Stimulated activated CD8-positive, alpha-beta memory T cell treated with anti-CD3 and anti-CD28 coated beads, Interleukin-12 subunit alpha, Interleukin-12 subunit beta, amount 100 ng/mL, for 4 hours (primary cell): Measurements from ENCODE around the gene PACS2.
A peak's percentile ranks its signal among the peaks of the same experiment; 100 is the strongest.

Experiments
- DNase-seq: peaks from one replicate; pipeline ENCODE4 v3.0.0-alpha.2; 2020; ENCODE audit warnings: low read depth

Gene PACS2

DNA sequence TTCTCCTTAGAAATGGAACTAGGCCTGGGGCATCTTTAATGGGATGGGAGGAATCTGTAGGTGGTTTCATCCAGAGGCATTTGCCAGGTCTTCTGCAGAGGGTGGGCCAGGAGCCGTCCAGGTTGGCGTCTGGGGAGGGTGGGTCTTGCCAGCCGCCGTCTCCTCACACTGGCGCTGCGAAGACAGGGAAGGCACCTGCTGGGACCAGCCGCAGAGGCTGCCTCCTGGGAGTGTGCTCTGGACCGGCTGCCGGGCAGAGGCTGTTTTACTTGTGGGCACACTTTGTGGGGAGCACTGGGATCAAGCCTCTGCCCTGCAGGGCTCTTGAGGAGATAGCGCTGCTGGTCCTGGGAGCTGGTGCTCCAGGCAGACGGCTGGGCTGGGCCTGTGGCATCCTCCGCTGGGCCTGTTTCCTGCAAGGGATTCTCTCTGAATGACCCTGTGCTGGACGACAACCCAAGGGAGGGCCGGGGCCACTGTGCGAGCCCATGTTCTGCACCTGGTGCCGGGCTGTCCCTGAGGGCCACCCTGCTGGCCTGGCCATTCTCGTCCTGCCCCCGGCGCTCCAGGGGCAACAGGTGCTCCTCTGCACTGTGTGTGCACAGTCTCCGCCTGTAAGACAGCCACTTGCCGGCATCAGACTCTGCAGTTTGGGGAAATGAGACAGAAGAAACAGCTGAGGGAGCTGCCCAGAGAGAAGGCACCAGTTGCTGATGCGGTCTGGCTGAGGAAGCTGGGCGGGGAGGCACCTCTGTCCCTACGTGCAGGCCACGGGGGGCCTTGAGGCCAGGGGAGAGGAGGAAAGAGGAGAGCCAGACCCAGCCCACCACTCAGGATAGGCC lies 73.8 kb downstream of the PACS2 start:
- DNase-seq: no peak

DNA sequence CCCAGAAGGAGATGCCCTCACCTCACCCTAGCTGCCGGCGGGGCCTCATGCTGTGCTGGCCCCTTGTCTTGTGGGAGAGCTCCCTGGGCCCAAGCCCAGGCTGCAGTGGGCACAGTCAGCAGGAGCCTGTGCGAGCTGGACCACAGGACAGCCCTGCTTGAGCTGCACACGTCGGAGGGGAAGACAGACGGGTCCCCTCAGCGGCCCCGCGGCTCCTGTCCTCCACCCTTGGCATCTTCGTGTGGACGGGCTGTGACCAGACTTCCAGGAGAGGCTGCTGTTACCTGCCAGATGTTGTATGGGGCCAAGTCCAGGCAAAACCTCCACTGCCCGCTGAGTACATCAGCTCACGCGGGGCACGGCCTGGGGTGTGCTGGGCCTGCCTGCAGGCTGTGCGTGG lies 74.4 kb downstream of the PACS2 start:
- DNase-seq: no peak

DNA sequence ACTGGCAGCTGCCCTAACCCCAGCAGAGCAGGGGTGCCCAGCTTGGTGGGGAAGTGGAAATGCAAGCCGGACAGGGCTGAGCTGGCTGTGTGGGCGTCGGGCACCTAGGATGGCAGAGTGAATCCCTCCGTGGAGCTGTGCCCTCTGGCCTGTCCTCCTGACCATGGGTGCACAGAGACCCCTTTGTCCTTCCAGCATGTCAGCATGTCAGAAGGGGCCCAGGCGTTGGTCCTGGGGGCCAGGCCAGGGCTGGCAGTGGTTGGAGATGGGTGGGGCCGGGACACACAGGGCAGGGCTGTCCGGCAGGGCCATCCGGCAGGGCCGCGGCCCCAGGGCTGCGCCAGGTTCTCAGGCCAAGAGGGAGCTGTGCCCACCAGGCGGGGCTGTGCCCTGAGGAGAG lies 75.0 kb downstream of the PACS2 start:
- DNase-seq: no peak

DNA sequence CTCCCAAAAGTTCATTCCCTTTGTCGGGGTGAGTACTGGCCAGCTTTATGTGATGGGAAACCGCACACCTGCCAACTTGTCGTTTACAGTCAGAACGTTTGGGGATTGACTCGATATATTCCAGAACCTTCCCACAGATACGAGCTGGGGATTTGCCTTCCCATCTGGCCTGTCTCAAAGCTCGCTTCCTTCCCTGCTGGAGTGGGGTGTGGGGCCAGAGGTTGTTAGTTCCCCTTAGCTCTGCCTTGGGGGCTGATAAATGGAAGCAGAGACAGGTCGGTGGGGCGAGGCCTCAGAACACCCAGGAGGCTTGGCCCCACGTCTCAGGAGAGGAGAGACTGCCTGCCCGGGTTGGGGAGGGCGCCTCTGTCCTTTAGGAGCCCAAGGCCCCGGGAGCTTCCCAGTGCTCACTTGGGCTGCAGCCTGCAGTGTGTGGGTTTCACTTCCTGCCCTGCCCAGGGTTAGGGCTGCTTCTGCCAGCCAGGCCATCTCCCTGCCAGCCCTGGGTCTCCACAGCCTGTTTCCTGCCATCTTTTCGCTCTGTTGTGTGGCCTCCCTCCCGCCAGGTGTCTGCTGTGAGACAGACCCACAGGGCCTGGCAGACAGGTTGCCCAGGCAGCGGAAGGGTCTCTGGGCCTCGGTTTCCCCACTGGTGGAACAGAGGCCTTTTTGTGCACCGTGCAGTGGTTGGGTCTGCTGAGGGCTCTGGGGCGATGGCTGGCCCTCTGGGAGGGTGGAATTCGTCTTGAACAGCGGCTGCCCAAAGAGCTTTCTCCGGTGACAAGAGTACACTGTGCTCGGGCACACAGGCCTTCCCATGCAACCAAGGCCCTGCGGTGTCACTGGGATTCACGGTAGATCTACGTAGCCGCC lies 75.7 kb downstream of the PACS2 start:
- DNase-seq: no peak

DNA sequence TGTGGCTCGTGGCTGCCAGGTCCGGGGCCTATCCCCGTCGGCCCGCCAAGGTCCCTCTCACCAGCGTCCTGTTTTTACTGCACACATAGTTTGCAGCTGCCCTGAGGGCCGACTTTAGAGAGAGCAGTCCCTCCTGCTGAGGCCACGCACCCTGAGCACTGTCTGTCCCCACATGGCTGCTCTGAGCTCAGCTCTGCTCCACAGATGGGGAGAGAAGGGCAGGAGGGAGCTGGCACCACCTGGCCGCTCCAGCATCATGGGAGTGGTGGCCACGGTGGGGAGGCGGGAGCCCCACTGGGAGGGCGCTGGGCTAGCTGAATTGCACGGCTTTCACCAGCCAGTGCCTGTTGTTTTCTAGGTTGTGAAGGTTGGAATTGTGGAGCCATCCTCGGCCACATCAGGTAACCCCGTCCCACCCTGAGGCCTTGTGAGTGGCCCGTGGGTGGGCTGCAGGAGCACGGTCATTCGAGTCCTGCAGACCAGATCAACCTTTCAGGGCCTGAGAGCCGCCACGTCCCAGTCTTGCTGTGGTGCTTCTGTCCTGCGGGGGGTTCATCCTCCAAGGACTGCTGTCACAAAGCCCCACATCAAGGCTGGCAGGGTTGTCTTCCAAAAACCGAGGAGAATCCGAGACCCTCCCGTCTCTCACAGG lies 76.4 kb downstream of the PACS2 start:
- no peak for DNase-seq

- no peak for DNase-seq
These were observed 77.0 kb downstream of the PACS2 start for GRCh38 chr14:105391541-105391940.

GRCh38 chr14:105392131-105393090 lies 77.9 kb downstream of the PACS2 start:
- no peak for DNase-seq

GRCh38 chr14:105393151-105393550 lies 78.6 kb downstream of the PACS2 start:
- DNase-seq: no peak

DNA sequence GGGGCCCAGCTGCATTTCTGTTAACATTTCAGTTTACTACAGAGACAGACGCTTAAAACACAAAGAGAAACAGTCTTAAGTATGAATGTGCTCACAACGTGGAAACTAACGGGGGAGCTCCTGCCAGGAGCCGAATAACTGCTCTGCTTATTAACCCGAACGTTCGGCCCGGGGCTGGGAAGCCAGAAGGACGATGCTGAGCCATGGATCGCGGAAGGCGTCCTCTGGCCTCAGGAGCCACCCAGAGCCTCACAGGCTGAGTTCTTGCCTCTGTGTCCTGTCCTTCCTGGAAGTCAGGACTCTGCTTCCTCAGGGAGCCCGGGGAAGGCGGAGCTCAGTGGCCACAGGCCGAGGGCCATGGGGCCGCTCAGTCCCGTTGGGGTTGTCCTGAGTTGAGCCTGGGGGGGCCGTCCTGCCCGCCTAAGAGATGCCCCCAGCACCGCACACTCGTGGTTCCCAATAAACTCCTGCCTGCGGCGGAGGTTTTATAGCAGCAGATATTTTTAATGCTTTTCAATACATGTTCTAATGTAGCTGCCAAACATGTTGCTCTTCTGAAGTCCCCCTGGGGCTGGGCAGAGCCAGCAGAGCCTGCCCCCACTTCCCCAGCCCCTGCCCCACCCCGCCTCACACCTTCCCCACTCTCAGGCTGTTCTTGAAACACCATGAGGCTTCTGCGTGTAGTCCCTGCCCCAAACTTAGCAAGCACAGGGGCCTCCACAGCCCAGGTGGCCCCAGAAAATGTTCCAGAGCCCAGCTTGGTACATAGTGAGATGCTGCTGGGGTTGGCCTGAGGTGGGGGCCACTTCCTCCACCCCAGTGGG lies 80.4 kb downstream of the PACS2 start:
- no peak for DNase-seq

GRCh38 chr14:105395538-105395854 lies 80.9 kb downstream of the PACS2 start:
- DNase-seq: no peak

GRCh38 chr14:105397350-105397931 lies 82.9 kb downstream of the PACS2 start:
- no peak for DNase-seq

- peak; percentile 91 for DNase-seq
These were observed 83.6 kb downstream of the PACS2 start, which contains the start of gene TEX22 for GRCh38 chr14:105398044-105398725. Gene TEX22 (plus strand): TSS chr14:105398538. CDS start chr14:105399341, 803 bp downstream.

DNA sequence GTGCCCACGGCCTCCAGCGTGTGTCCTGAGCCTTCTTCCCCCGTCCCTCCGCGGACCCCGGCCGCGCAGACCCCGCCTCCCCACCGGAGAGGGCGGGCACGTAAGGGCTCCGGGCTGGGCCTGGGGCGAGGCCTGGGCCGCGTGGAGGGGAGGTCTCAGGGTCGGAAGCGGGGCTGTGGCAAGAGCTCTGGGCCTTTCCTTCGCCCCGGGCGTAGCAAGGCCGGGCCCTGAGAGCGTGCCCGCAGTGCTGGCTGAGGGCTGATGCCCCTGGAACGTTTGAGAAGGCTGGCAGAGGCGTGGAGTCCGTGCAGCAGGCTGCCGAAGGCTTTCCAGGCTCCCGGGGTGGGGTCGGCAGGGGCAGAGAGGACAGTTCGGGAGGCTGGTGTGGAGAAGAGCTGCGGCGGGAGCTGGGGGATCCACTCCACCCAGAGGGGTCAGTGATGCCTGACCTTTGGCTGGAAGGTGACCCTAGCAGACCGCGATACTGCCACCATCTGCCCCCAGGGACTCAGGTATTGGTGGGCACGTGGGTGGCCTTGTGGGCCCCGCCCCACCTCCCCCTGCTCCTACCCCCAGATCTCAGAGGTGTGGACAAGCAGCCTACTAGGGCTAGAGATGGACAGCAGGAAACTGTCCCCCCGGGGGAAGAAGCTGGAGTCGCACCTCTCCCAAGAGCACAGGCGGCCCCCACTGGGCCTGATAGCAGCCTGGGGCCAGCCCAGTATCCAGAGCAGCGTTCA lies 84.3 kb downstream of the PACS2 start:
- DNase-seq: no peak

DNA sequence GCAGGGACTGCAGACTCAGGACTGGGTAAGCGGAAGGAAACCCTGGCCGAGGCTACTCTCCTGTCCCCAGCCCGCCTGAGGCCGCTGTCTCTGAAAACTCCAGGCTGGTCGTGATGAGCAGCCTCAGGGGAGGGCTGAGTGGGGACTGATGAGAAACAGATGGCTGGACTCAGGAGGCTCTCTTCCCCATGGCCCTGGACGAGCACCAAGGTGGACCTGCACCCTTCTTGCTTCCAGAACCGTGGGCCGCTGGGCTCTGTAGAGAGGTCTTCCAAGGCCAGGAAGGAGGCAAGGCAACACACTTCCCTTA lies 84.9 kb downstream of the PACS2 start:
- no peak for DNase-seq

- no peak for DNase-seq
These were observed 85.5 kb downstream of the PACS2 start for GRCh38 chr14:105400016-105400415.

- DNase-seq: no peak
These were observed 87.2 kb downstream of the PACS2 start for GRCh38 chr14:105401699-105402098.

DNA sequence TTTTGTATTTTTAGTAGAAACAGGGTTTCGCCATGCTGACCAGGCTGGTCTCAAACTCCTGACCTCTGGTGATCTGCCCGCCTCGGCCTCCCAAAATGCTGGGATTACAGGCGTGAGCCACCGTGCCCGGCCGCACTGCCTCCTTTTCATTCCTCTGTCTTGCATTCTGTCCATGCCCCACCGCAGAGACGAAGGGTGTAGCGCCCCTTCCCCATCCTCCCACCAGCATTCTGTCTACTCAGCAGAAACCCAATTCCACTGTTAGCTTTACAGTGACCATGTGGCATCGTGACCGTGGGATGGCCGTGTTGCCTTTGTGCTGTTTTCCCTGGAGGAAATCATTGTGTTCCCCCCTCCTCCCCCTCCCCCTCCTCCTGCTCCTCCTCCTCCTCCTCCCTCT lies 94.0 kb downstream of the PACS2 start:
- no peak for DNase-seq

GRCh38 chr14:105409364-105409763 lies 94.8 kb downstream of the PACS2 start:
- no peak for DNase-seq

DNA sequence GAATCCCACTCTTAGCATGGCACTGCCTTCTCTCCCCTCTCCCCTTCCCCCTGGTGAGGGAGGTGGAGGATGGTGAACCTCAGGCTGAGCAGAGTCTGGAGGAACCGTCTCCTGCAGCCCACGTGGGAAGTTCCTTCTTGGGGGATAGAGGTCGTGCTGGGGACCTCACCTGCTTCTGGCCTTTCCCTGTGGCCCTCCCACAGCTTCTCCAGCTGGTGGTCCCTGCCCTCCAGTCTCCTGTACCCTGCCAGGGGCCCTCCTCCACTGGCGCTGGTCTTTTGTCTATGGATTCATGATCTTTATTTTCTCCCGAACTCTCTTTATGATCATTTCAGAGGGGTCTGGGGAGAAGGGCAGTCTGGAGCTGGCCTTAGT lies 96.1 kb downstream of the PACS2 start:
- no peak for DNase-seq
